T-cell (primary cell): Measurements from ENCODE around the gene FYCO1. TPM values are rescaled to one million over a fixed set of nuclear protein-coding genes. Genes with fewer than 3 reads are reported as not detected.
A peak's percentile ranks its signal among the peaks of the same experiment; 100 is the strongest.

Source experiments
- ATAC-seq, 4 experiments: fragments of 200-7000 bp in 3 of 4; fragments of 150-1000 bp in 1 of 4; cut with Tn5 transposase; replicated peaks in 1 of 4; 1 replicate in 3 of 4; 2 replicates in 1 of 4; pipeline ENCODE4 v1.10.0; 2021; ENCODE audit warnings: moderate library complexity in 3 of 4, mild to moderate bottlenecking in 2 of 4, moderate number of reproducible peaks in 1 of 4
- CTCF ChIA-PET, 2 donors: fragments of 300-600 bp; sonication (Branson Sonifier 250); formaldehyde crosslinking; loops; one replicate each; lab custom pipeline; 2022; ENCODE audit warnings: antibody characterized with exemption in 2 of 2; lab: Charles Lee
- POLR2A ChIA-PET, 2 donors: fragments of 300-600 bp; sonication (Branson Sonifier 250); formaldehyde crosslinking; loops; one replicate each; lab custom pipeline; 2022; ENCODE audit warnings: antibody characterized with exemption in 2 of 2; lab: Charles Lee
- DNase-seq, 35 experiments: peaks; one replicate each; pipeline versions ENCODE4 v3.0.0 to v3.0.0-alpha.2; 2013 to 2023
- H3K27ac ChIP-seq: one replicate; pipeline ENCODE4 v1.5.1; 2013; ENCODE audit warnings: low read length
- H3K27me3 ChIP-seq, 2 experiments: replicated peaks in 1 of 2; 1 replicate in 1 of 2; 2 replicates in 1 of 2; pipeline versions ENCODE4 v1.6.1 to v1.7.0; 2013; ENCODE audit warnings: low read length in 1 of 2, mixed read lengths in 1 of 2; ENCODE audit not compliant: control insufficient read depth in 2 of 2, insufficient read depth in 2 of 2; ENCODE audit errors: extremely low read depth in 1 of 2
- H3K36me3 ChIP-seq, 2 donors: 1 replicate in 1 of 2; 2 replicates in 1 of 2; pipeline versions ENCODE4 v1.6.1 to v1.7.0; 2013; ENCODE audit warnings: low read length in 1 of 2; ENCODE audit not compliant: control insufficient read depth in 2 of 2, insufficient read depth in 1 of 2; ENCODE audit errors: extremely low read depth in 1 of 2
- H3K4me1 ChIP-seq, 2 experiments: 1 replicate in 1 of 2; 2 replicates in 1 of 2; pipeline versions ENCODE4 v1.6.1 to v1.7.0; 2013; ENCODE audit warnings: low read length in 2 of 2, mixed read lengths in 1 of 2; ENCODE audit not compliant: insufficient read depth in 2 of 2, control insufficient read depth in 1 of 2; ENCODE audit errors: extremely low read depth in 1 of 2
- H3K4me3 ChIP-seq, 2 donors: 1 replicate in 1 of 2; 2 replicates in 1 of 2; pipeline versions ENCODE4 v1.5.1 to v1.7.0; 2013; ENCODE audit warnings: mild to moderate bottlenecking in 2 of 2, low read length in 1 of 2, moderate library complexity in 1 of 2; ENCODE audit not compliant: control insufficient read depth in 1 of 2; ENCODE audit errors: extremely low read depth in 1 of 2
- H3K9me3 ChIP-seq: 2 replicates; pipeline ENCODE4 v1.7.0; 2013
- H3K27ac Mint-ChIP-seq, 2 donors: one replicate each; pipeline ENCODE4 v1.8.0; 2020 to 2021; ENCODE audit warnings: mild to moderate bottlenecking in 2 of 2, mixed read lengths in 2 of 2
- H3K27me3 Mint-ChIP-seq, 2 donors: one replicate each; pipeline ENCODE4 v1.8.0; 2021 to 2022; ENCODE audit warnings: mixed read lengths in 2 of 2
- H3K36me3 Mint-ChIP-seq: one replicate; pipeline ENCODE4 v1.8.0; 2021; ENCODE audit warnings: mixed read lengths
- H3K4me1 Mint-ChIP-seq, 3 donors: one replicate each; pipeline ENCODE4 v1.8.0; 2020 to 2022; ENCODE audit warnings: mixed read lengths in 3 of 3, mild to moderate bottlenecking in 1 of 3
- H3K4me3 Mint-ChIP-seq, 3 donors: one replicate each; pipeline ENCODE4 v1.8.0; 2020 to 2022; ENCODE audit warnings: mild to moderate bottlenecking in 3 of 3, mixed read lengths in 3 of 3, moderate library complexity in 3 of 3
- H3K9me3 Mint-ChIP-seq, 3 donors: one replicate each; pipeline ENCODE4 v1.8.0; 2020 to 2022; ENCODE audit warnings: mixed read lengths in 3 of 3
- WGBS: methylation state at CpG from one replicate; pipeline ENCODE4 v1.1.5; 2013; ENCODE audit warnings: missing lambda C conversion rate; ENCODE audit not compliant: insufficient coverage; 5-methylcytosine and 5-hydroxymethylcytosine counted together
- total RNA-seq, 35 experiments: library from RNA in 6 of 35; stranded (reverse) in 6 of 35; fragments of 120-200 nt in 1 of 35; gene quantifications; one replicate each; pipeline versions ENCODE4 v1.2.1 to v1.2.4 and lab custom pipeline; 2013 to 2026

FYCO1 gene
- total RNA-seq, 5 donors from 2014 or later (not counting 1 experiment from before 2014, with no cell fraction given): 24.6 to 46.3 (median 35.0) TPM

DNA sequence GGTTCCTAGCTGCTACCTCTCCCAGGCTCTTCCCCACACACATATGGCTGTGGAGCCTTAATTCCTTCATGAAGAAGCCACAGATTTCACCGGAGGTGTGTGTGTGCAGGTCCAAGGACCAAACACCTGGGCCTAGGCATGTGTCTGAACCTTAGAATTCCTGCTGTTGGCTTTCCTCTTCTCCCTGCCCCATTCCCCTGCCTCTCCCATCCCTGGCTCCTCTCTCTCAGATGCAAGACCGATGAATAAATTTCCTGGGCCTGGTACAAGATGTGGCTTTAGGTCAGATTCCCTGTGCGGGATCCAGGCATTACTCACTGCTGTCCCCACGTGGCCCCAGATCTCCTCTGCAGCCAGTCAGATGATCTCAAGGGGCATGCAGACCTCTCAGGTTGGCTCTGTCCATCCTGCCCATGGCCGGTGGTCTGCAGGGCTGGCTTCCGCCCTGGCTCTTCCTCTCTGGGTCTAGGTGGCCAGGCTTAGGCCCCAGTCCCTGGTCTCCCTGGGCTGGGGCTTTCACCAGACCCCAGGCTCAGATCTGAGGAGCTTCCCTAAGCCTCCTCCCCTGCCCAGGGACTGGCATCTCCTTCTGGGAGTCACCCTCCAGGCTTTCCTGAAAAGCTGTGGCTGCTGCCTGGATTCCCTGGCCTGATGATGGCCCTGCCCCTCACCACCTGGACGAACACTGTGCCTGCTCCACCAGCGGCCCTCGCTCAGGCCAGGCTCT, 88.8 kb downstream of the FYCO1 start:
- POLR2A ChIA-PET: no interaction called here
- Histone ChIP-seq H3K4me1 (peaks cover 17 to 29% of the 10 kb centered on the region in 2 experiments), H3K27me3 (peaks cover 0 to 9% of the 10 kb centered on the region in 2 experiments), H3K9me3 (no peaks in the 10 kb centered on the region), H3K4me3 (no peak overlapping the region), H3K36me3 (peaks cover 0 to 3% of the 10 kb centered on the region in 2 donors), H3K27ac (no peak overlapping the region)
- DNase-seq (no peak), ATAC-seq (no peak)
- 90% methylated on average over 9 of the region's 9 CpGs for WGBS
- Mint-ChIP-seq H3K9me3 (no peaks in the 10 kb centered on the region), H3K4me3 (no peak overlapping the region), H3K36me3 (peaks cover 15% of the 10 kb centered on the region), H3K27ac (peak overlapping the region in 1 of 2 donors; percentile 52), H3K4me1 (peaks cover 29 to 52% (median 49%) of the 10 kb centered on the region in 3 donors), H3K27me3 (no peaks in the 10 kb centered on the region)
- CTCF ChIA-PET: no interaction called here

DNA sequence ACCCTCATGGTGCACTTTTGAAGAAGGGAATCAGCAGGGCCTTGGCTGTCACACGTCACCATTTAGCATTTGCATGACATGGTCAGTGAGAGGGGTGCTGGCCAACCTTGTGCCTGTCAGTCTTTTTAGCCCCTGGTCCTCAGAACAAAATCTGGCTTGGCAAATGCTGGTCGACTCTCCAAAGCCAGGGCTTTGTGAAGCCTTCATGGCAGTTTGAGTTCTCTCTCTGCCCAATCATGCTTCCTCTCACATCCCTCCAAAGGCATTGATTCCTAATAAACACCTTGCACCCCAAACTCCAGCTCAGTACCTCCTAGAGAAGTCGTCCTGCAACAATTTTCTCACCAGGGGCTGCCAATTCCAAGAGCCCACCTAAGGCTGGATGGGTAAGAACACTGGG, 89.9 kb downstream of the FYCO1 start:
- Histone ChIP-seq H3K27me3 (peaks cover 0 to 9% of the 10 kb centered on the region in 2 experiments), H3K27ac (no peak overlapping the region), H3K36me3 (peaks cover 0 to 3% of the 10 kb centered on the region in 2 donors), H3K4me1 (peaks cover 17 to 22% of the 10 kb centered on the region in 2 experiments), H3K4me3 (no peak overlapping the region), H3K9me3 (no peaks in the 10 kb centered on the region)
- Mint-ChIP-seq H3K27ac (no peak overlapping the region), H3K4me1 (peaks cover 27 to 43% (median 38%) of the 10 kb centered on the region in 3 donors), H3K9me3 (no peaks in the 10 kb centered on the region), H3K4me3 (no peak overlapping the region), H3K27me3 (no peaks in the 10 kb centered on the region), H3K36me3 (peaks cover 14% of the 10 kb centered on the region)
- no peak for ATAC-seq
- 90% methylated on average over 2 of the region's 3 CpGs for WGBS
- no peak for DNase-seq
- ChIA-PET POLR2A (interaction anchor here in 1 of 2 donors (0.6 kb wide), 1 partner anchor 137 kb away, joined by 3 read pairs; no protein-coding TSS in a partner anchor), CTCF (no interaction called here)

DNA sequence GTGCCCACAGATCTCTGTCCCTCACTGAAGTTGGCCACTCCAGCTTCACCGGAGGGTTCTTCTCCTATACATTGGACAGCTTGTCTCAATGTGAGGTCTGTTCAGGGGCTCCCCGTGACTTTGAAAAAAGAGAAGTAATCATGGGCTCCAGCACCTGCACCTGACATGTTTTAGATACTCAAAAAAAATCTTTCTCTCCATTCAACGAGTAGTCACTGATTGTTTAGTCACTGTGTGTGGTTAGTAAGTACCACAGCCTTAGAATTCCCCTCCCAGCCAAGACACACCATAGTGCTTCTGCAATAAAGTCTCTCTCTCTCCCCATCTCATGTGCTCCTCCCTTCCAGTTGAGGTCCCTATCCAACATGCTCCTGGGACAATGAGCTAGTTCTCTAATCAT, 90.7 kb downstream of the FYCO1 start:
- H3K36me3 ChIP-seq: peaks cover 0 to 3% of the 10 kb centered on the region in 2 donors
- Mint-ChIP-seq H3K4me3 (no peak overlapping the region), H3K27ac (peak overlapping the region in 1 of 2 donors; percentile 55), H3K27me3 (no peaks in the 10 kb centered on the region), H3K9me3 (no peaks in the 10 kb centered on the region), H3K4me1 (peaks cover 27 to 36% (median 34%) of the 10 kb centered on the region in 3 donors), H3K36me3 (peaks cover 11% of the 10 kb centered on the region)
- CTCF ChIA-PET: no interaction called here
- no peak for DNase-seq
- no peak overlapping the region for H3K4me3 ChIP-seq
- peaks cover 19 to 21% of the 10 kb centered on the region in 2 experiments for H3K4me1 ChIP-seq
- H3K9me3 ChIP-seq: no peaks in the 10 kb centered on the region
- H3K27me3 ChIP-seq: peaks cover 0 to 9% of the 10 kb centered on the region in 2 experiments
- POLR2A ChIA-PET: interaction anchor here in 1 of 2 donors (0.6 kb wide), 1 partner anchor 473 kb away, joined by 3 read pairs; no protein-coding TSS in a partner anchor
- no peak overlapping the region for H3K27ac ChIP-seq
- no CpG with 5 or more reads among the region's 3 CpGs for WGBS
- no peak for ATAC-seq

GRCh38 chr3:45896956-45897355, 98.7 kb downstream of the FYCO1 start:
- Mint-ChIP-seq H3K9me3 (no peaks in the 10 kb centered on the region), H3K4me3 (no peak overlapping the region), H3K4me1 (peaks cover 21 to 25% (median 24%) of the 10 kb centered on the region in 3 donors), H3K27me3 (peaks cover 0 to 4% of the 10 kb centered on the region in 2 donors), H3K36me3 (peaks cover 4% of the 10 kb centered on the region), H3K27ac (no peak overlapping the region)
- DNase-seq (no peak), ATAC-seq (no peak)
- Histone ChIP-seq H3K27ac (no peak overlapping the region), H3K4me3 (no peak overlapping the region), H3K9me3 (no peaks in the 10 kb centered on the region), H3K27me3 (no peaks in the 10 kb centered on the region), H3K36me3 (no peaks in the 10 kb centered on the region), H3K4me1 (peaks cover 5 to 22% of the 10 kb centered on the region in 2 experiments)
- CTCF ChIA-PET: no interaction called here
- POLR2A ChIA-PET: no interaction called here
- 71% methylated on average over 2 of the region's 3 CpGs for WGBS

- no peak overlapping the region for H3K27ac Mint-ChIP-seq
- POLR2A ChIA-PET: no interaction called here
Measured at GRCh38 chr3:45895686-45896468, 99.7 kb downstream of the FYCO1 start.

DNA sequence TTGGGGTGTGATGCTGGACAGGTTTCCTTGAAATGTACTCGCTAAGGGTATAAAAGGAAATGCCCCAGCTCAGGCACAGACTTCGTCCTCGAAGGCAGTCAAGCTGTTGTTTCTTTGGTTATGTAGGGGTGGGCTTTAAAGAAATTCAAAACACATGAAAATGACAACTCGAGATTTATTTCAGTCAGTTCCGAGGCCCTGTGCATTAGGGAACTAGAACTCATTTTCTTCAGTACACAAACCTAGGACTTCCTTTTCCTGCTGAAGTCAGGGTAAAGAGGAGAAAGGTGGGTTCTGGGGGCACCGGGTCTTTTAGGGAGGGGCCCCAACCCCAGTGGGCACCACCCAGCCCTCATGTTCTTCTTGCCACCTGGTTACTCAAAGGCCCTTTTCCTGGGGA, 101.6 kb downstream of the FYCO1 start:
- H3K4me1 Mint-ChIP-seq: peaks cover 38 to 46% (median 44%) of the 10 kb centered on the region in 3 donors
- no peak for DNase-seq
- ChIA-PET POLR2A (no interaction called here), CTCF (no interaction called here)
- Histone ChIP-seq H3K4me3 (no peak overlapping the region), H3K4me1 (peaks cover 10 to 44% of the 10 kb centered on the region in 2 experiments), H3K27me3 (no peaks in the 10 kb centered on the region), H3K9me3 (no peaks in the 10 kb centered on the region), H3K36me3 (no peaks in the 10 kb centered on the region), H3K27ac (no peak overlapping the region)
- ATAC-seq: no peak
- H3K4me3 Mint-ChIP-seq: no peak overlapping the region
- peaks cover 6 to 9% of the 10 kb centered on the region in 2 donors for H3K27me3 Mint-ChIP-seq
- no peaks in the 10 kb centered on the region for H3K9me3 Mint-ChIP-seq
- peaks cover 4% of the 10 kb centered on the region for H3K36me3 Mint-ChIP-seq
- H3K27ac Mint-ChIP-seq: peak overlapping the region in 1 of 2 donors; percentile 79
- 63% methylated on average over 3 of the region's 6 CpGs for WGBS

More at GRCh38 chr3:45895686-45896468, 99.7 kb downstream of the FYCO1 start:
- Histone ChIP-seq H3K9me3 (no peaks in the 10 kb centered on the region), H3K36me3 (no peaks in the 10 kb centered on the region), H3K27me3 (no peaks in the 10 kb centered on the region), H3K4me3 (no peak overlapping the region), H3K27ac (no peak overlapping the region), H3K4me1 (peaks cover 5 to 32% of the 10 kb centered on the region in 2 experiments)
- Mint-ChIP-seq H3K36me3 (peaks cover 4% of the 10 kb centered on the region), H3K4me1 (peaks cover 29 to 34% (median 34%) of the 10 kb centered on the region in 3 donors), H3K4me3 (no peak overlapping the region), H3K27me3 (peaks cover 6 to 9% of the 10 kb centered on the region in 2 donors), H3K9me3 (no peaks in the 10 kb centered on the region)
- CTCF ChIA-PET: no interaction called here
- ATAC-seq (no peak), DNase-seq (no peak)
- 92% methylated on average over 2 of the region's 5 CpGs for WGBS
